ENCODE measurements around the gene CASZ1.

The CASZ1 gene

GRCh38 chr1:10776190-10776905 lies 20.1 kb downstream of the CASZ1 start:
- DNase-seq (ENCODE audit: low read depth in 2 of 2, low spot score in 1 of 2): no peak

GRCh38 chr1:10775763-10776162 lies 20.7 kb downstream of the CASZ1 start:
- no peak for DNase-seq (ENCODE audit: low read depth in 2 of 2, low spot score in 1 of 2)

- DNase-seq (ENCODE audit: low read depth in 2 of 2, low spot score in 1 of 2): no peak
These were observed 21.7 kb downstream of the CASZ1 start for GRCh38 chr1:10774615-10775310.

- DNase-seq (ENCODE audit: low read depth in 2 of 2, low spot score in 1 of 2): no peak
These were observed 22.4 kb downstream of the CASZ1 start for GRCh38 chr1:10773851-10774614.

DNA sequence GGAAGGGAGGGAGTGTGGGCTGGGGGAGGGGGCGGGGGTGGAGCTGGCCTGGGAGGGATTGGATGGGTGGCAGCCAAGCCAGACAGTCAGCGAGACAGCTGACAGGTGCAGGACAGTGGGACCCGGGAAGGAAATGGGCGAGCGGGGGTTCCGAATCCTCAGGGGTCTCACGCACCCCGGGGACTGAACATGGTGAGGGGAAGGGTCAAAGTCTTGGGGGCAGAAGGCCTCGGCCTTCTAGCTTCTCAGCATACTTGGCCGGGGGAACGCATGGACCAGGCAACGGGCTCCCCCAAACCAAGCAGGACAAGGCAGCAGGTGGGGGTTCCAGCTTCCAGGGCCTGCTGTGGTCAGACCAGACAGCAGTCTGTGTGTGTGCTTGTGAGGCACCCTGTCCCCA lies 23.1 kb downstream of the CASZ1 start:
- DNase-seq (ENCODE audit: low read depth in 2 of 2, low spot score in 1 of 2): no peak

- no peak for DNase-seq (ENCODE audit: low read depth in 2 of 2, low spot score in 1 of 2)
These were observed 23.7 kb downstream of the CASZ1 start for GRCh38 chr1:10772711-10773110.

GRCh38 chr1:10771789-10772188 lies 24.7 kb downstream of the CASZ1 start:
- no peak for DNase-seq (ENCODE audit: low read depth in 2 of 2, low spot score in 1 of 2)

DNA sequence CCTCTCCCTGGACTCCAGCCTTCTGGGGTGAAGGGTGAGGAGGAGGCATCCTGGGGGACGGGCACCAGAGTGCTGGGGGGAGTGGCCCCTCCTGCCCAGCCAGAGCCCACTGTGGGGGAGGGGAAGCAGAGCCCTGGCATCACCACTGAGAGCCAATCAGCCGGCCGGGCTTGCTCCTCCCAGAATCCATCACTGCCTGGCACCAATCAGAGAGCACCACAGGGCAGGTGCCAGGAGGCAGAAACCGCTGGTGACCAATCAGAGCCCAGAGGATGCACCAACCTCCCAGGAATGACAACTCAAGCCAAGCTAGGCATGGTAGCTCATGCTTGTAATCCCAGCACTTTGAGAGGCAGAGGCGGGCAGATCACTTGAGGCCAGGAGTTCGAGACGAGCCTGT lies 27.9 kb downstream of the CASZ1 start:
- DNase-seq (ENCODE audit: low read depth in 2 of 2, low spot score in 1 of 2): no peak

DNA sequence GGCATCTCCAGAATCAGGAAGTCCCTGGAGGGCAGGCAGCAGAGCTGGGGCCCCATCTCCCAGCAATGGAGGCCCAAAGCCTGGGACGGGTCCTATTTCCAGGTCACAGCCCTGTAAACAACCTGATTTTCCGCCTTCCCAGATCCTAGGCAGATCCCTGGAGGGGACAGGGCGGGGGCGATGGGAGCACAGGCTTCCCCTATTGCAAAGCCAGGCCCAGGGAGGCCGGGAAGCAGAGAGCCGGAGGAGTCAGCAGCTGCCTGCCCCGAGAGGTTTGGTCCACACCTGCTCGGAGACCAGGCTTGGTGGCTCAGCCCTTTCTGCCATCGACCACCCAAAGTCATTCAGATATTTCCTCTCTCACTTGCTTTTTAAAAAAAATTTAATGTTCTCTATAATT lies 29.2 kb downstream of the CASZ1 start:
- DNase-seq (ENCODE audit: low read depth in 2 of 2, low spot score in 1 of 2): no peak

DNA sequence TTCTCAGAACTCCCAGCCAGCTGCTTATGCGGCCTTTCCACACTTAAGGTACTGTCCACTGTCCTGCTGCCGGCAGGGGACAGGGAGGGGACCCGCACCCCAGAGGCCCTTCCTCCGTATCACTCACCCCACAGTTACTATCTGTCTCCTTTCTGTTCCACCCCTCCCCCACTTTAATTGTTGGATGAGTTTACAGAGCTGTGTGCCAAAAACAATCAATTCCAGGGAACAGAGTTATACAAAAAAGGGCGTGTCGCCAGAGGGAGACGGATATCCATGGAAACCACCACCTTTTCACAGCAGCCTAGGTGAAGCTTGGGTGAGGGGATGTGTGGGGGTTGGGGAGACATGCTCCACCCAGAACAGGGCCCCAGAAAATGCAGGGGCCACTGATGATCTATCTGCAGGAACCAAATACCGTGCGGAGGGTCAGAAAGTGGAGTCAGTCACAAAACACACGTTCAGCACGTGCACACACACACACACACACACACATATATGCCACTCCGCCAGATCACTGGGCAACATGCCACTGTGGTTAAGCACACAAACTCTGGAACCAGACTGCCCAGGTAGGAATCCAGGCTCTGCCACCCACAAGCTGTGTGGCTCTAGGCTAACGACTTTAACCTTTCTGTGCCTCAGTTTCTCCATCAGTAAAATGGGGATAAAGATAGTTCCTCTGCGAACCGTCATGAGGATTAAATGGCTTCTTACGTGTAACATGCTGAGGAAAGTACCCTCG lies 30.5 kb downstream of the CASZ1 start:
- DNase-seq (ENCODE audit: low read depth in 2 of 2, low spot score in 1 of 2): no peak

DNA sequence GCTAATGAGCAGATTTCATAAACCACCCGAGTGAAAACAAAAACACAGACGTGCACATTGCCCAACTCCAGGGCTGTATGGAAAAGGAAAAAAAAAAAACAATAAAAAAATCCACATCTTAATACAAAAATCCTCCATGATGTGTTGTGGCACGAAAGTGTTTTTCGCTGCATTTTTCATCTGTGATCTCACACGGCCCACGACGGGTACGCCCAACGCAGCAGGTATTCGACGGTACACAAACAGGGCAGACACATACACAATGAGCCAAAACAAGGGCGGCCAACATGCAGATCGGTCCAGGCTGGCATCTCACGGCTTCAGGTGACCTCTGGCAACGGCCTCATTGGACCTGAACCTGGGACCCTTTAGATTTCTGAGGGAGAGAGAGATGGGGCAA lies 31.1 kb downstream of the CASZ1 start:
- DNase-seq (ENCODE audit: low read depth in 2 of 2, low spot score in 1 of 2): no peak

GRCh38 chr1:10764296-10764798 lies 32.1 kb downstream of the CASZ1 start:
- no peak for DNase-seq (ENCODE audit: low read depth in 2 of 2, low spot score in 1 of 2)

GRCh38 chr1:10762875-10763274 lies 33.6 kb downstream of the CASZ1 start:
- DNase-seq (ENCODE audit: low read depth in 2 of 2, low spot score in 1 of 2): no peak

DNA sequence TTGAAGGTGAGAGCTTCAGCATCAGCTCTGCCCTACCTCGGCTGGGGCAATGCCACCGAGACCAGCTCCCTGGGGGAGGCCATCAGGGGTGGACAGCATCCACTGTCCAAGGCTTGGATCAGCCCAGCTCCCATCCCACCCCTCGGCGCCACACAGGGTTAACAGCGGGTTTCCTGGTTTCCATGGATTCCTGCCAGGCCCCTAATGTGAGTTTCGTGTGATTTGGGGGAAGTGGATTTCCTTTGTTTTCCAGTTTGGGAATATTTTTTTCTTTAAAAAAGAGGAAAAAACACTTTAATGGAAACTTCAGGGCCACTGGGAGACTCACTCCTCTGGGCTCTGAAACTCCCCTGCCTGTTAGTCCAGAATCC lies 34.3 kb downstream of the CASZ1 start:
- no peak for DNase-seq (ENCODE audit: low read depth in 2 of 2, low spot score in 1 of 2)

DNA sequence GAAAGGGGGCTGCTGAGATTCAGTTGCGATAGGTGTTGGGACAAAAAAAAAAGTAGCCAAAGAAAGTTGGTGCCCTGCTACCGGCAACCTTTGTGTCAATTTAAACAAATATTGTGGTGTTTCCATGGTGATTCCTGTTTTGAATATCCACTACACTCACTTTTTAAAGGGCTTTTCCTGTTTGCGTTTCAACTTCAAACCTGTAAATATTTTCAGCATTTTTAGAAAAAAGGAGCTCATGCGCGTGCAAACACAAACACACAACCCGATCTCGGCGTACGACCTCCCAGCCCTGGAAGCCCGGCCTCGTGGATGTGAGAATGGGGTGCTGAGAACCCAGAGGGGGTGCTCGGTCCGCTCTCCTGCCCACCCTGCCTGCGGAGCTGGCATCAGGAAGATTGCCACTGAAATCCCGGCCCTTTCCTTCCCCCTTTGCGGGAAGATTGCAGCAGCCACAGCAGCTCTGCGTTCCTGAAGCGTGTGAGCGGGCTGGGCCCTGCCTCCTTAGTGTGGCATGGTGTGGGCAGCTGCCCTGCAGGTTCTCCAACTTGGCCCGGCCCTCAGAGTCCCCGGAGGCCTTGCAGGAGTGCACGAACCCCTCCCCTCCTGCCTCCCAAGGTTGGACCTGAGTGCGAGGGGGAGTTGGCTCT lies 34.8 kb downstream of the CASZ1 start:
- DNase-seq (ENCODE audit: low read depth in 2 of 2, low spot score in 1 of 2): no peak

DNA sequence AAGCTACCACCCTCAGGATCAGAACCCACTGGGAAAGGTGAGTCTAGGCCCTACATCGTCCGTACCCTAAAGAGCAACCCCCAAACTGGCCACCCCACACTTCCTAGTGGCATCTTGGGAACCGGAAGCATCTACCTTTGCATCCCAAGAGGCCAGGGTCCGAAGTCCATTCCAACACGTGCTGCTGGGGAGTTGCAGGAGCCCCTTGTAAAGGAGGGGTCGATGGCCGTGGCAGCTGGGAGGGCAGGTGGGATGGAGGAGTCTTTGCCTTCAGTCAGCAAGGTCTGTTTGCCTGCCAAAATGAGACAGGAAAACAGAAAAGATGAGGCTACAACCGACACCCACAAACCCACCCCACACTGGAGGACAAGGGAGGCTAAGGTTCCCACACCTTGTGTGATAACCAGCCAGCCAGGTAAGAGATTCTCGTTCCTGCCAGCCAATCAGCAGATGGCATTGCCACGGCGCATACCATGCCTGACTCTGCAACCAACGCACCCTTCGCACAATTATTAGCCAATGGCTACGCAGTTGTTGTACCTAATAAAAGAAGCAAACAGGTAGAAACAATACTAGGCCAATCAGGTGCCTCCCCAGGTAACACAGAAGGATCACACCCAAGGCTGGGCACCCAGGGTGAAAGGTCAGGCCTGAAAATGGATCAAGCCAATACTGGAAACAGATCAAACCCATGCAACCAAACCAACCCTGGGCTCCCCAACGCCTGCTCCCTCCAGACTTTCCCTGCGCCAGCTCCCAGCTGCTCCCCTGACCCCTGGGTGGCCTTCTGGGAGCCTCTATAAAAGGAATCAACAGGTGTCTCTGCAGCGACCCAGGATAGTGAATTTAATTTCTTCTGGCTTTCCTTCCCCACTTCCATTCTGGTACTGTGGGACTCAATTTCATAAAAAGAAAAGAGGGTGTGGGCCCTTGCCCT lies 35.6 kb downstream of the CASZ1 start:
- no peak for DNase-seq (ENCODE audit: low read depth in 2 of 2, low spot score in 1 of 2)

GRCh38 chr1:10759413-10760200 lies 36.8 kb downstream of the CASZ1 start:
- no peak for DNase-seq (ENCODE audit: low read depth in 2 of 2, low spot score in 1 of 2)

- DNase-seq (ENCODE audit: low read depth in 2 of 2, low spot score in 1 of 2): no peak
These were observed 39.6 kb downstream of the CASZ1 start for GRCh38 chr1:10756842-10757241.

DNA sequence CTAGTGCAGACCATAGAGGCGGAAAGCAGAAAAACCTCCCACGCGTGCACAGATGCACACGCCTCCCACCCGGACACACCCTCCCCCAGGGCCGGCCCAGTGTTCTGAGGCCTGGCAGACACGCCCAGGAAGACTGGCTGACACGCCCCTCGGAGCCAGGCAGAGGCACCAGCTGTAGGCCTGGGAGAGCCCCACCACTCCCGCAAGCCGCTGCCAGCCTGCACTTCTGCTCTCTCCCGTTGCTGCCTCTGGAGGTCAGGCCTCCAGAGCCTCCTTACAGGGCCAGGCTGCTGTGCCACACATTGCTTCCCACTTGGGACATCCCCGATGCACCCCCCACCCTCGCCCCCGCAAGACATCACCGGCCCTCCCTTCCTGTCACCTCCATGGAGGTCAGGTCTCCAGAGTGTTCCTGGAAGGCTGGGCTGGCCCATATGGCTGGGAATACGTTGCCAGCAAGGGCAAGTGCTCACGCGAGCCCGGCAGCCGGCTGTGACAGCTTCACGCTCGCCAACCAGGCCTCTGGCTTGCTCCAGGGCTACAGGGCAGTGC lies 40.4 kb downstream of the CASZ1 start:
- DNase-seq (ENCODE audit: low read depth in 2 of 2, low spot score in 1 of 2): peak in 1 of 2 donors; percentile 46

All from stimulated activated CD8-positive, alpha-beta memory T cell treated with anti-CD3 and anti-CD28 coated beads, Interleukin-4, amount 100 ng/mL, for 1 hour (primary cell).